Measurements from ENCODE around the gene PSMC1.

Gene PSMC1

DNA sequence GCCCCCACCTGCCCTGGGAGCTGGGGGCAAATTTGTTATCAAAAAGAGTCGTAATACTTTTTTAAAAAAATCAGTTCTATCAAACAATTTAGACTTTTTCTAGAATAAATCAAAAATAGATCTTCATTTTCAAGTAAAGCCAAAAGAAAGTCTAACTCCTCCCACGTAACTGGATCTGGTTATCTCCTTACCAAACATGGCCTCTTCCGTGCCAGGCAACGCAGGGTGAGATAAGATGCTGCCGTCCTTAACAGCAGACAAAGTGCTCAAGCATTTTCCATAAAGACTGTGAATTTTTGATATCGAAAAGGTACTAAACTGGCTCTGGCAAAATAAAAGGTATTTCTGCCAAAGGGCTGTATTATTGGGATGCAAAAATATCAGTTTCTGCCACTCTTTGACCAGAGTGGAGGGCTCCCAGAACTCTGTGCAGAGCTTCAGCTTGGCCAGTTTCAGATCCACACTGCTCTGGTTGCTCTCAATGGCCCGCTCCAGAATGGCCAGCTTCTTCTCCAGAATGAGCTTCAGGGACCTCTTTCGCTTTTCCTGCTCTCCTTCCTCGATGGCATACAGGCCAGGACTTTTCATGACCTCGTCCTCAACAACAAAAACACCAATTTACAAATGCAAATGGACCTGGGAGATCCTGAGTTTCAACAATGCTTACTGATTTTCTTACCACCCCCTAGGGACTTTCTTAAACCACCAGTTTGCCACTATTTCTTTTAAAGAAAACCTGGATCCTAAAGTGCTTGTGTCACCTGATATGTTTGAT, 46.4 kb downstream of the PSMC1 start:
- no peak for DNase-seq

DNA sequence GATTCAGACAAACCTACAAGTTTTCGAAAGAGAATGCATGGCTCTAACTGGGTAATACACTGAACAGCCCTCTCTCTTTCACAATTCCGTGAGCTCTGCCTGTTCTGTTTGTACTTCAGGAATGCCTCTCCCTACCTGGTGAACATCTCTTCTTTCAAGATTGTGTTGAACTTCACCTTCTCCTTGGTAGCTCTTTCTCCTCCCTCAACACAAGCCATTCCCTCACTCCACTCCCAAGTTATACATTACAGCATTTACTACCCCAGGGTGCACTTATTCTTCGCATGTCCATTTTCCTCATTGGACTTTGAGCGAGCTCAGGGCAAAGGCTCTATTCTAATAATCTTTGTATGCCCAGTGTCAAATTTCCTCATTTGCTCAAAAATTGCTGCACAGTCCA, 47.1 kb downstream of the PSMC1 start:
- no peak for DNase-seq

GRCh38 chr14:90304502-90304901, 48.1 kb downstream of the PSMC1 start:
- no peak for DNase-seq

DNA sequence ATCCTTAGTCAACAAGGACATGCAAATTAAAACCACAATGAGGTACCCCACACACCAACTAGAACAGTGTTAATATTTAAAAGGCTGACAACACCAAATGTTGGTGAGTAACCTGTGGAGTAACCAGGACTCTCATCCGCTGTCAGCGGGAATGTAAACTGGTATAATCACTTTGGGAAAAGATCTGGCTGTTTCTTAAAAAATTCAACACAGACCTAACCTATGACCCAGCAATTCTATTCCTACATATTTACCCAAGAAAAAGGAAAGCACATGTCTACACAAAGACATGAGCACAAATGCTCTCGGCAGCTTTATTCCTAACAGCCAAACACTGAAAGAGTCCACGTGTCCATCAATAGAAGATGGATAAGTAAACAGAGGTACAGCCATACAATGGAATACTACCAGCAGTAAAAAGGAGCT, 48.8 kb downstream of the PSMC1 start:
- DNase-seq: no peak

DNA sequence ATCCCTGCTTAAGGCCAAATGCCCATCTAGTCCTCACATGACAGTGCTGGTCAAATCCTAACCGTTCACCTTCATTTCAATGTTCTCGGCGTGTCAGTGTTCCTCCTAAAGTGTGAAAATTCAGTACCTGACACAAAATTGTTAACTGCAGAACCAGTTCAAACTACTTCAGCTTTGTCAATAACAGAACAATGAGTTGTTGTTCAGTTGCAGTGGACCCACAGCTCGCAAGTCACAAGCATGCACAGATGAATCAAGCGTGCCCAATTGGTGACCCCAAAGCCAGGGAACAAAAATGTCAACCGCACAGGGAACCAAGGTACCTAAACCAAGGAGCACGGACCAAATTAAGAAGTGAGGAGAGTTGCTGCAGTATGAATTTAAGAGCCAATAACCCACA, 52.2 kb downstream of the PSMC1 start:
- no peak for DNase-seq

DNA sequence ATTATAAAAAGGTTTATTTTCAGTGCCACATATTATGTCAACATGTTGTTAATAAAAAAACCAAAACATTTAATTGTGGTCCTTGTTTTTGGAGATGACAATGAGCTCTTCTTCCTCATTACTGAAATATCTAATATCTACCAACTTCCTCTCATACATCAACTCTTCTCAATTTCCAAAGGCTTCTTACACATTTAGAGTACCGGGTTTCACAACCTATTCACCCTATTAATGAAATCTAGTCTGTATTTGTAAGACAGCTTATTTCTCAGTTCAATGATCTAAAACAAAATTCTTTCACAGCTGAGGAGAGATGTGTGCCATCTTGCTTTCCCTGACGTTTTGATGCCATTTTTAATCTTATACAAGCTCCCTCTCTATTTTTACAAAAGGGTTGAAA, 60.9 kb downstream of the PSMC1 start:
- DNase-seq: no peak

DNA sequence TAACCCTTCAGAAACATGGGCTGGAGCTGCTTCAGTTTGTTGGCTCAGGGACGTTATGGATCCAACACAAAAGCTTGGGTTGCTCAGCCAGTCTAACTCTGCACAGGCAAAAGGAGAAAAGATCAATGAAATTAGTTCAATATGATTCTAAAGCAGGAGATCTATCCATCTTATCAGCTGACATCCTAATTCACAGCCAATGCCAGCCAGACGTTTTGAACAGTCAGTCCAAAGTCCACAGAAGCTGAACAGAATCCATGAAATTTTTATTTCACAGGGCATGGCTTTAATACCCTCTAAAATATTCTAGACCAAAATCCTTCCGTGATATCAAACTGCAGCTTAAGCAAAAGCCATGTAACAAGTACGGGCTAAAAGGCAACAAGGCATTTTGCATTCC, 61.7 kb downstream of the PSMC1 start:
- no peak for DNase-seq

DNA sequence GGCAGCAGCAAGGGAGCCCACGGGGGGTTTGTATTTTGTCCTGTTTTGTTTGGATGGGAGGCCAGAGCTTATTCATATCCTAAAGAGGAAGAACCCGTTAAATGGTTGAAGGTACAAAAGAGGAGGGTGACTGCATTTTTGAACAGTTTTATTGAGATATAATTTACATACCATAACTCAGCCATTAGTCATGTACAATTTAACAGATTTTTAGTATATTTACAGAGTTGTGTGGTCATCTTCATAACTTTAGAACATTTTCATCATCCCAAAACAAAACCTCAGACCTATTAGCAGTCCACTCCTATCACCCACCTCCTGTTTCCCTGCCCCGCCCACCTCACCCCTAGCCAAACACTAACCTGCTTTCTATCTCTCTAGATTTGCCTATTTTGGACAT, 62.8 kb downstream of the PSMC1 start:
- no peak for DNase-seq

DNA sequence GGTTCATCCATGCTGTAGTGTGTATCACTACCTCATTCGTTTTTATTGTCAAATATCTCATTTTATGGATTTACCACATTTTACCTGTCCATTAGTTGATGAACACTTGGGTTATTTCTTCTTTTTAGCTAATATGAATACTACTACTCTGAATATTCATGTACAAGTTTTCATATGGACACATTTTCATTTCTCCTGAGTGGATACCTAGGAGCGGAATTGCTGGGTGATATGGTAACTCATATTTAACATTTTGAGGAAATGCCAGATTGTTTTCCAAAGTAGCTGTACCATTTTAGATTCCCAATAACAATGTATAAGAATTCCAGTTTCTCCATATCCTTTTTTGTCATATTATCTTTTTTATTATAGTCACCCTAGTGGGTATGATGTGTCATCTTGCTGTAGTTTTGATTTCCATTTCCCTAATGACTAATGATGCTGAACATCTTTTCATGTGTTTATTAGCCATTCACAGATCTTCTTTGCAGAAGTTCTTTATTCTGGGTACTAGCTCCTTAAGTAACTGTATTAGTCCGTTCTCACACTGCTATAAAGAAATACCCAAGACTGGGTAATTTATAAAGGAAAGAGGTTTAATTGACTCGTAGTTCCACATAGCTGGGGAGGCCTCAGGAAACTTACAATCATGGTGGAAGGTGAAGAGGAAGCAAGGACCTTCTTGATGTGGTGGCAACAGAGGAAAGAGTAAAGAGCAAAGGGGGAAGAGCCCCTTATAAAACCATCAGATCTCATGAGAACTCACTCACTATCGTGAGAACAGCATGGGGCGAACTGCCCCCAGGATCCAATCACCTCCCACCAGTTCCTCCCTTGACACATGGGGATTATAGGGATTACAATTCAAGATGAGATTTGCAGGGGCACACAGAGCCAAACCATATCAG, 63.5 kb downstream of the PSMC1 start:
- DNase-seq: no peak

DNA sequence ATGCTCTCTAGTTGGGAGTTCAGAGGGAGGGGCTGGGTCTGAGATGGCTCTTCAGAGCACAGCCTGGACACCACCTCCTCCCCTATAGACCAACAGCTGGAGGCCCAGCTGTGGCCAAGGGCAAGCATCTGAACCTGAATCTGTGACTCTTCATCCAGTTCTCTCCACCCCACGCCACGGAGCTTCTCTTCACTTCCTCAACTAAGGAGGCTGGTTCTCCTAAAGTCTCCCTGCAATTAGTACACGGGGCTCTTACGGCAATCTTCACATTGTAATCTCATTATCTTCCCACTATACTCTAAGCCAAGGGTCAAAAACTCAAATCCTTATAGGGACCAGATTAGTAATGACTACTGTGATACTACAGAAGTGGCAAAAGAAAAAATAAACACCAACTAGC, 65.5 kb downstream of the PSMC1 start:
- no peak for DNase-seq

Data from CD4-positive, alpha-beta T cell treated with Interferon gamma for 1 hour (primary cell).